Sigmoid colon (tissue), 3 donors: Measurements from ENCODE around the gene RGS7.

Experiments
- CTCF ChIP-seq, 4 experiments: fragments of 450-650 bp in 3 of 4; fragments of 200-600 bp in 1 of 4; IDR thresholded peaks; one replicate each; pipeline ENCODE4 v1.5.1; 2016 to 2019; ENCODE audit warnings: antibody characterized with exemption in 4 of 4, mild to moderate bottlenecking in 3 of 4, moderate library complexity in 2 of 4
- POLR2A ChIP-seq, 2 donors: fragments of 450-650 bp; IDR thresholded peaks; one replicate each; pipeline ENCODE4 v1.6.1; 2016; ENCODE audit warnings: antibody characterized with exemption in 2 of 2, mild to moderate bottlenecking in 2 of 2, moderate library complexity in 2 of 2

GRCh38 chr1:241167121-241167630 is 189.8 kb downstream of the RGS7 start:
- TF ChIP-seq CTCF (IDR thresholded peaks at IDR 0.05) (no peak), POLR2A (IDR thresholded peaks at IDR 0.05) (no peak)
